MM.1S (cell line): ENCODE data around the gene DHX8.

Source experiments
- EZH2phosphoT487 ChIP-seq: fragments of 300-600 bp; sonication (generic); IDR thresholded peaks from 2 replicates; pipeline ENCODE4 v1.6.1; 2018; ENCODE audit warnings: antibody characterized with exemption, low read length
- TF ChIP-seq, protein P1 (sequence below): fragments of 300-600 bp; sonication (generic); IDR thresholded peaks from 2 replicates; pipeline ENCODE4 v1.5.1; 2016; ENCODE audit warnings: antibody characterized with exemption, low read length, mixed read lengths

DNA sequence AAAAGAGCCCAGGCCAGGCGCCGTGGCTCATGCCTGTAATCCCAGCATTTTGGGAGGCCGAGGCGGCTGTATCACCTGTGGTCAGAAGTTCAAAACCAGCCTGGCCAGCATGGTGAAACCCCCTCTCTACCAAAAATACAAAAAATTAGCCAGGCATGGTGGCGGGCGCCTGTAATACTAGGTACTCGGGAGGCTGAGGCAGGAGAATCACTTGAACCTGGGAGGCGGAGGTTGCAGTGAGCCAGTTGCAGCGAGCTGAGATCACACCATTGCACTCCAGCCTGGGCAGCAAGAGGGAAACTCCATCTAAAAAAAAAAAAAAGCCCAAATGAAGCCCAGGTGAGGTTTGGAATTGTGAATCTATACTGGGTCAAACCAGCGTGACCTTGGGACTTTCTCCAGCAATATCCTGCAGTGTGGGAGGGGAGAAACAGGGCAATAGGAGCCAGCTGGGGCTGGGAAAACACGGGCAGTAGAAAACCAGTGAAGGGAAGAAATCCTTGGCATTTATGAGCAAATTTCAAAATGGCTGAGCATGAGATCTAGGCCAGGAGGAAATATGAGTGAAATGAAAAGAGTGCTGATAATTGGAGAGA lies 8.2 kb upstream of the DHX8 start:
- TF ChIP-seq EZH2phosphoT487, result no peak
- TF ChIP-seq, protein P1, sequence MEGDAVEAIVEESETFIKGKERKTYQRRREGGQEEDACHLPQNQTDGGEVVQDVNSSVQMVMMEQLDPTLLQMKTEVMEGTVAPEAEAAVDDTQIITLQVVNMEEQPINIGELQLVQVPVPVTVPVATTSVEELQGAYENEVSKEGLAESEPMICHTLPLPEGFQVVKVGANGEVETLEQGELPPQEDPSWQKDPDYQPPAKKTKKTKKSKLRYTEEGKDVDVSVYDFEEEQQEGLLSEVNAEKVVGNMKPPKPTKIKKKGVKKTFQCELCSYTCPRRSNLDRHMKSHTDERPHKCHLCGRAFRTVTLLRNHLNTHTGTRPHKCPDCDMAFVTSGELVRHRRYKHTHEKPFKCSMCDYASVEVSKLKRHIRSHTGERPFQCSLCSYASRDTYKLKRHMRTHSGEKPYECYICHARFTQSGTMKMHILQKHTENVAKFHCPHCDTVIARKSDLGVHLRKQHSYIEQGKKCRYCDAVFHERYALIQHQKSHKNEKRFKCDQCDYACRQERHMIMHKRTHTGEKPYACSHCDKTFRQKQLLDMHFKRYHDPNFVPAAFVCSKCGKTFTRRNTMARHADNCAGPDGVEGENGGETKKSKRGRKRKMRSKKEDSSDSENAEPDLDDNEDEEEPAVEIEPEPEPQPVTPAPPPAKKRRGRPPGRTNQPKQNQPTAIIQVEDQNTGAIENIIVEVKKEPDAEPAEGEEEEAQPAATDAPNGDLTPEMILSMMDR, result no peak
